Panc1 (cell line): ENCODE results near the gene SCYGR4. TPM values are rescaled to one million over a fixed set of nuclear protein-coding genes. Genes with fewer than 3 reads are reported as not detected.

Experiments
- ATAC-seq: fragments of 200-7000 bp; cut with Tn5 transposase; 2 replicates; pipeline ENCODE4 v1.9.1; 2020; ENCODE audit warnings: mild to moderate bottlenecking, moderate library complexity
- BruUV-seq: library from RNA; stranded (reverse); fragments of 400-500 nt; replicated peaks from 2 replicates; lab custom pipeline; 2021; lab: Mats Ljungman, UMichigan
- CTCF ChIA-PET: fragments of 300-600 bp; sonication (Branson Sonifier 250); formaldehyde crosslinking; loops from one replicate; lab custom pipeline; 2022; ENCODE audit warnings: antibody characterized with exemption; lab: Charles Lee
- POLR2A ChIA-PET: fragments of 300-600 bp; sonication (Branson Sonifier 250); formaldehyde crosslinking; loops from one replicate; lab custom pipeline; 2022; ENCODE audit warnings: antibody characterized with exemption; lab: Charles Lee
- DNase-seq: peaks from one replicate; pipeline ENCODE4 v3.0.0-alpha.2; 2010; ENCODE audit warnings: low read depth, low spot score
- H3K27ac ChIP-seq: 2 replicates; pipeline ENCODE4 v1.5.1; 2011; ENCODE audit warnings: mild to moderate bottlenecking, low read length, inconsistent platforms
- H3K27me3 ChIP-seq: fragments of 200-500 bp; sonication (Bioruptor generic); 2 replicates; pipeline ENCODE4 v1.6.0; 2014; ENCODE audit warnings: low read length, inconsistent platforms; ENCODE audit not compliant: control insufficient read depth, insufficient read depth
- H3K36me3 ChIP-seq: fragments of 200-500 bp; sonication (Bioruptor generic); 2 replicates; pipeline ENCODE4 v1.5.1; 2014; ENCODE audit warnings: inconsistent platforms, mild to moderate bottlenecking, low read length, moderate library complexity; ENCODE audit not compliant: control insufficient read depth, insufficient read depth
- H3K4me1 ChIP-seq: 2 replicates; pipeline ENCODE4 v1.5.1; 2011; ENCODE audit warnings: inconsistent platforms, mild to moderate bottlenecking, low read length, moderate library complexity; ENCODE audit not compliant: control insufficient read depth, insufficient read depth
- H3K4me3 ChIP-seq, 2 experiments: 2 replicates each; pipeline ENCODE4 v1.5.1; 2011 to 2012; ENCODE audit warnings: low read depth in 2 of 2, low read length in 2 of 2, mild to moderate bottlenecking in 2 of 2, inconsistent platforms in 1 of 2, moderate library complexity in 1 of 2
- H3K9me3 ChIP-seq: fragments of 200-500 bp; sonication (Bioruptor generic); 2 replicates; pipeline ENCODE4 v1.5.1; 2014; ENCODE audit warnings: low read depth, mild to moderate bottlenecking, inconsistent platforms, low read length, moderate library complexity; ENCODE audit not compliant: control insufficient read depth, insufficient read depth
- CTCF ChIP-seq: fragments of 450-650 bp; IDR thresholded peaks from 2 replicates; pipeline ENCODE4 v1.5.1; 2017; ENCODE audit warnings: mild to moderate bottlenecking
- POLR2AphosphoS5 ChIP-seq: IDR thresholded peaks from 2 replicates; pipeline ENCODE4 v1.6.1; 2012; ENCODE audit warnings: mild to moderate bottlenecking, low read depth, low read length, moderate library complexity
- REST ChIP-seq, 2 experiments: IDR thresholded peaks; 2 replicates each; pipeline ENCODE4 v1.6.1; 2011 to 2012; ENCODE audit warnings: low read depth in 2 of 2, control low read depth in 1 of 2, low read length in 1 of 2, mild to moderate bottlenecking in 1 of 2, moderate library complexity in 1 of 2; ENCODE audit not compliant: insufficient read depth in 1 of 2
- SIN3A ChIP-seq: IDR thresholded peaks from 2 replicates; pipeline ENCODE4 v1.6.1; 2012; ENCODE audit warnings: low read depth, mild to moderate bottlenecking, low read length, moderate library complexity, borderline replicate concordance; ENCODE audit not compliant: insufficient read depth
- TCF7L2 ChIP-seq: IDR thresholded peaks from 2 replicates; pipeline ENCODE4 v1.6.1; 2011; ENCODE audit warnings: mild to moderate bottlenecking, low read depth, low read length, inconsistent platforms
- in situ Hi-C: cut with HindIII; loops from 2 replicates; pipeline ENCODE4 v1.10.0; 2016; ENCODE audit warnings: low sequenced_read_pairs, low pct_unique_long_range_greater_than_20kb
- intact Hi-C: fragments of 100-400 bp; cut with micrococcal nuclease; formaldehyde crosslinking; loops from one replicate; pipeline ENCODE4 v1.10.0; 2022; ENCODE audit not compliant: unreplicated experiment
- total RNA-seq: library from RNA; stranded (reverse); gene quantifications from one replicate; pipeline ENCODE4 v1.2.1, GENCODE V29; 2021; ENCODE audit not compliant: unreplicated experiment

The SCYGR4 gene
- total RNA-seq, 1 experiment from 2014 or later: not detected

- Histone ChIP-seq H3K27me3 (no peaks in the 10 kb centered on the region), H3K4me1 (no peaks in the 10 kb centered on the region), H3K4me3 (no peak overlapping the region), H3K36me3 (no peaks in the 10 kb centered on the region), H3K9me3 (no peaks in the 10 kb centered on the region), H3K27ac (no peak overlapping the region)
- in situ Hi-C loops: no loop called here
- TF ChIP-seq CTCF (no peak), SIN3A (no peak), REST (IDR thresholded peaks at IDR 0.05; ENCODE audit: insufficient read depth in 1 of 2, low read depth in 2 of 2, low read length in 1 of 2) (no peak), POLR2AphosphoS5 (no peak), TCF7L2 (no peak)
- intact Hi-C loops: no loop called here
- CTCF ChIA-PET: no interaction called here
- no TSS peak for BruUV-seq
- ATAC-seq (no peak), DNase-seq (no peak)
- POLR2A ChIA-PET: no interaction called here
Observed at GRCh38 chr2:227613272-227613660, 4.0 kb upstream of the SCYGR4 start.

- in situ Hi-C loops: no loop called here
- CTCF ChIA-PET: no interaction called here
- intact Hi-C loops: no loop called here
- no peak for ATAC-seq
- DNase-seq: no peak
- Histone ChIP-seq H3K27ac (no peak overlapping the region), H3K27me3 (no peaks in the 10 kb centered on the region), H3K4me1 (no peaks in the 10 kb centered on the region), H3K36me3 (no peaks in the 10 kb centered on the region), H3K9me3 (no peaks in the 10 kb centered on the region), H3K4me3 (no peak overlapping the region)
- TF ChIP-seq POLR2AphosphoS5: no peak
- TF ChIP-seq TCF7L2: no peak
- no peak for TF ChIP-seq CTCF
- no peak for TF ChIP-seq SIN3A
- no peak for TF ChIP-seq REST (IDR thresholded peaks at IDR 0.05; ENCODE audit: insufficient read depth in 1 of 2, low read depth in 2 of 2, low read length in 1 of 2)
- no TSS peak for BruUV-seq
- POLR2A ChIA-PET: no interaction called here
Observed at GRCh38 chr2:227614246-227614645, 3.1 kb upstream of the SCYGR4 start.
